K562 (cell line): ENCODE data around the gene ANAPC10. TPM values are rescaled to one million over a fixed set of nuclear protein-coding genes. Genes with fewer than 3 reads are reported as not detected.

Experiments used
- ATAC-seq: fragments of 200-7000 bp; cut with Tn5 transposase; 3 replicates; pipeline ENCODE4 v1.9.1; 2020; ENCODE audit warnings: moderate library complexity
- BruUV-seq: library from RNA; stranded (reverse); fragments of 400-500 nt; replicated peaks from 2 replicates; lab custom pipeline; 2021; lab: Mats Ljungman, UMichigan
- CTCF ChIA-PET: fragments of 300-600 bp; formaldehyde crosslinking; extraction: SDS; loops from one replicate; lab custom pipeline; 2021; ENCODE audit warnings: low intra/inter-chr PET ratio; lab: Yijun Ruan, JAX
- POLR2A ChIA-PET: fragments of 300-600, 350-650 bp; sonication (Branson Sonifier 250); formaldehyde crosslinking; extraction: SDS; loops from one replicate; lab custom pipeline; 2021; ENCODE audit warnings: antibody characterized with exemption, inconsistent platforms; lab: Yijun Ruan, JAX
- DNase-seq, 4 experiments: peaks; one replicate each; pipeline versions ENCODE4 v3.0.0 to v3.0.0-alpha.2; 2011 to 2018; ENCODE audit warnings: low spot score in 3 of 4, mixed read lengths in 3 of 4; ENCODE audit errors: extremely low read depth in 1 of 4
- FAIRE-seq: peaks from 2 replicates; lab custom pipeline; 2011; peaks lifted over from hg19 to GRCh38; lab: Jason Lieb, UNC
- H2AFZ ChIP-seq: 2 replicates; pipeline ENCODE4 v1.6.0; 2011; ENCODE audit warnings: low read depth, low read length, control low read depth, inconsistent platforms
- H3K27ac ChIP-seq: fragments of 200-600 bp; 3 replicates; pipeline ENCODE4 v1.8.0; 2011; ENCODE audit warnings: low read depth, mild to moderate bottlenecking, control low read depth, inconsistent platforms, low read length, moderate library complexity, mixed read lengths; ENCODE audit errors: extremely low read depth
- H3K27me3 ChIP-seq, 2 experiments: fragments of 300-600 bp in 1 of 2; 2 replicates in 1 of 2; 3 replicates in 1 of 2; pipeline versions ENCODE4 v1.6.0 to v1.8.0; 2011; ENCODE audit warnings: inconsistent platforms in 2 of 2, low read length in 2 of 2, mild to moderate bottlenecking in 1 of 2, mixed read lengths in 1 of 2, moderate library complexity in 1 of 2; ENCODE audit not compliant: control insufficient read depth in 2 of 2, insufficient read depth in 2 of 2
- H3K36me3 ChIP-seq: fragments of 300-600 bp; 3 replicates; pipeline ENCODE4 v1.8.0; 2011; ENCODE audit warnings: mild to moderate bottlenecking, low read length, inconsistent platforms; ENCODE audit not compliant: control insufficient read depth, insufficient read depth
- H3K4me1 ChIP-seq, 2 experiments: fragments of 200-600 bp in 1 of 2; replicated peaks in 1 of 2; 2 replicates in 1 of 2; 3 replicates in 1 of 2; pipeline versions ENCODE4 v1.5.1 to v1.8.0; 2011; ENCODE audit warnings: inconsistent platforms in 2 of 2, low read length in 2 of 2, mild to moderate bottlenecking in 1 of 2, mixed read lengths in 1 of 2, moderate library complexity in 1 of 2; ENCODE audit not compliant: control insufficient read depth in 2 of 2, insufficient read depth in 2 of 2
- H3K4me2 ChIP-seq: 2 replicates; pipeline ENCODE4 v1.6.1; 2011; ENCODE audit warnings: low read length, control low read depth, inconsistent platforms, mixed read lengths; ENCODE audit not compliant: insufficient read depth
- H3K4me3 ChIP-seq: fragments of 200-600 bp; sonication (generic), shearing (Covaris generic); 2 replicates; pipeline ENCODE4 v1.5.1; 2016; ENCODE audit warnings: control low read depth, inconsistent platforms
- H3K79me2 ChIP-seq: fragments of 200-600 bp; 3 replicates; pipeline ENCODE4 v1.8.0; 2011; ENCODE audit warnings: low read length, inconsistent platforms; ENCODE audit not compliant: control insufficient read depth, insufficient read depth
- H3K9ac ChIP-seq, 2 experiments: 2 replicates each; pipeline versions ENCODE4 v1.6.0 to v1.6.1; 2011; ENCODE audit warnings: low read depth in 2 of 2, low read length in 2 of 2, control low read depth in 1 of 2, inconsistent platforms in 1 of 2, mild to moderate bottlenecking in 1 of 2, mixed read lengths in 1 of 2; ENCODE audit not compliant: insufficient read depth in 1 of 2
- H3K9me1 ChIP-seq: one replicate; pipeline ENCODE4 v1.6.0; 2011; ENCODE audit warnings: inconsistent platforms, mild to moderate bottlenecking, low read length, moderate library complexity; ENCODE audit not compliant: control insufficient read depth, insufficient read depth
- H3K9me3 ChIP-seq: replicated peaks from 2 replicates; pipeline ENCODE4 v1.5.1; 2011; ENCODE audit warnings: low read depth, low read length, inconsistent platforms; ENCODE audit not compliant: control insufficient read depth, insufficient read depth
- H4K20me1 ChIP-seq: replicated peaks from 2 replicates; pipeline ENCODE4 v1.6.1; 2011; ENCODE audit warnings: low read length, inconsistent platforms, mixed read lengths; ENCODE audit not compliant: control insufficient read depth, insufficient read depth
- CREB3L1 ChIP-seq: fragments of 450-650 bp; IDR thresholded peaks from 2 replicates; pipeline ENCODE4 v1.6.1; 2014; ENCODE audit warnings: low read depth, mild to moderate bottlenecking, moderate library complexity, borderline replicate concordance
- DPF2 ChIP-seq: fragments of 450-650 bp; IDR thresholded peaks from 2 replicates; pipeline ENCODE4 v1.6.1; 2016
- EWSR1 ChIP-seq: fragments of 450-650 bp; IDR thresholded peaks from 2 replicates; pipeline ENCODE4 v1.6.1; 2018; ENCODE audit warnings: borderline replicate concordance, mild to moderate bottlenecking, low read depth, moderate library complexity; ENCODE audit not compliant: partially characterized antibody
- HDAC1 ChIP-seq, 2 experiments: fragments of 450-650 bp; IDR thresholded peaks; 2 replicates each; pipeline ENCODE4 v1.6.1; 2016 to 2017; ENCODE audit warnings: inconsistent platforms in 1 of 2, mild to moderate bottlenecking in 1 of 2, moderate library complexity in 1 of 2
- IRF1 ChIP-seq: sonication (generic); formaldehyde crosslinking; IDR thresholded peaks from 2 replicates; pipeline ENCODE4 v1.8.0; 2022; ENCODE audit warnings: missing genetic modification reagents, mild to moderate bottlenecking, borderline replicate concordance
- KDM1A ChIP-seq, 2 experiments: fragments of 450-650 bp; IDR thresholded peaks; 2 replicates each; pipeline ENCODE4 v1.6.1; 2016; ENCODE audit warnings: mild to moderate bottlenecking in 2 of 2
- MLLT1 ChIP-seq, 2 experiments: fragments of 450-650 bp; IDR thresholded peaks; 2 replicates each; pipeline ENCODE4 v1.6.1; 2016
- POLR2A ChIP-seq: fragments of 450-650 bp; conservative IDR thresholded peaks from 2 replicates; pipeline ENCODE4 v1.6.1; 2016
- SMARCE1 ChIP-seq: fragments of 450-650 bp; IDR thresholded peaks from 2 replicates; pipeline ENCODE4 v1.7.1; 2016; ENCODE audit warnings: mild to moderate bottlenecking
- ZNF134 ChIP-seq: fragments of 250-450 bp; sonication (Bioruptor Pico); conservative IDR thresholded peaks from 2 replicates; pipeline ENCODE4 v1.4.0; 2020
- WGBS: fragments of 100-300 bp; shearing (Covaris generic); methylation state at CpG from one replicate; pipeline ENCODE4 v1.1.6; 2016; ENCODE audit warnings: low coverage, mixed read lengths; ENCODE audit not compliant: insufficient coverage; ENCODE audit errors: missing lambda C conversion rate; 5-methylcytosine and 5-hydroxymethylcytosine counted together
- in situ Hi-C: fragments of 300-500 bp; cut with MboI; formaldehyde crosslinking; loops from 4 replicates; pipeline ENCODE4 v1.15.0; 2018; ENCODE audit warnings: inconsistent platforms, mixed read lengths
- intact Hi-C: fragments of 100-400 bp; cut with micrococcal nuclease; formaldehyde crosslinking; loops from 2 replicates; pipeline ENCODE4 v1.14.2; 2022
- polyA plus RNA-seq, 8 experiments: library from polyadenylated mRNA; depleted of rRNA in 4 of 8; stranded (reverse) in 5 of 8; unstranded in 3 of 8; fragments of >200 nt; fragmentation: Nextera tagmentation in 2 of 8; fragmentation: Illumina TruSeq in 1 of 8; extraction: Ambion mirVana in 2 of 8; extraction: Trizol in 1 of 8; gene quantifications; 2 replicates each; pipeline versions ENCODE4 v1.2.1 to v1.2.3, GENCODE V29; 2011 to 2014; ENCODE audit warnings: inconsistent platforms in 1 of 8, missing spikeins in 1 of 8
- total RNA-seq, 7 experiments: library from RNA; depleted of rRNA in 6 of 7; stranded (reverse); fragments of >200 nt in 6 of 7; fragmentation: Illumina TruSeq in 2 of 7; extraction: Trizol in 2 of 7; gene quantifications; 2 replicates each; pipeline versions ENCODE4 v1.2.1 to v1.2.3, GENCODE V29; 2011 to 2021; ENCODE audit warnings: low replicate concordance in 1 of 7
- TF ChIP-seq, protein P1 (sequence below): fragments of 250-450 bp; sonication (Bioruptor Pico); IDR thresholded peaks from 2 replicates; pipeline ENCODE4 v1.4.0; 2020
- TF ChIP-seq, protein P2 (sequence below): sonication (generic); IDR thresholded peaks from 2 replicates; pipeline ENCODE4 v1.6.1; 2016

The ANAPC10 gene
- total and polyA plus RNA-seq, 9 of the 15 experiments (the other 6 are each of a cell fraction or from before 2014, with no cell fraction given): 31.0 to 96.2 (median 60.3) TPM

DNA sequence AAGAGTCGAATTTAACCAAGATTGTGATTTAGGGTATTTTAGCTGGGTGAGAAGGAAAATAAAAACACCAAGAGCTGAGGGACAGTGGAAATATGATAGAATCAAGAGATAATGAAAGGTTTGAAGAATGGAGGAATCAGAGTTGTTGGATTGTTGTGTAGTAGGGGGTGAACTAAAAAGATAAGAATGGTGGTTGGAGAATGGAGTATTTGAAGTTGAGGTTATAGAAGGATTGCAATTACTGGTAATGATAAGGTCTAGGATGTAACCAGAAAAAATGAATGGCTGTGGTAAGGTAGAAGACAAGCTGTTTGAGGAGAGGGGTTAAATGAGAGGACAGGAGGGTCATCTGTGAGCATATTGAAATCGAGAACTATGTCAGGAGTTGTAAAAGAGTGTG lies 4.6 kb upstream of the ANAPC10 start:
- H3K4me2 ChIP-seq: peak overlapping the region; percentile 6; the same call in 1 of the 2 replicates
- ATAC-seq (no peak), DNase-seq (no peak), FAIRE-seq (no peak)
- H3K9me1 ChIP-seq: no peaks in the 10 kb centered on the region
- peaks cover 9 to 19% of the 10 kb centered on the region in 2 experiments; a peak in 3 of 5 replicates for H3K4me1 ChIP-seq
- no TSS peak for BruUV-seq
- in situ Hi-C loops: no loop called here
- no peak overlapping the region for H3K27ac ChIP-seq
- intact Hi-C loops: no loop called here
- CTCF ChIA-PET: no interaction called here
- peaks cover 84% of the 10 kb centered on the region for H3K79me2 ChIP-seq
- H3K36me3 ChIP-seq: peaks cover 79% of the 10 kb centered on the region
- H3K9ac ChIP-seq: no peak overlapping the region
- no peaks in the 10 kb centered on the region for H3K27me3 ChIP-seq
- no peak overlapping the region for H2AFZ ChIP-seq
- WGBS: 39% methylated on average over 2 of the region's 2 CpGs
- no peak overlapping the region for H3K4me3 ChIP-seq
- H4K20me1 ChIP-seq: peaks cover 14% of the 10 kb centered on the region; the same call in 1 of the 2 replicates
- POLR2A ChIA-PET: interaction anchor here (1.3 kb wide), 1 partner anchor 72 kb away, joined by 4 read pairs; no protein-coding TSS in a partner anchor
- H3K9me3 ChIP-seq: no peaks in the 10 kb centered on the region
- TF ChIP-seq KDM1A (IDR thresholded peaks at IDR 0.05) (peak; percentile 79 to 82), POLR2A (peak; percentile 49; the same call in 1 of the 2 replicates), MLLT1 (IDR thresholded peaks at IDR 0.05) (0 out of 4 replicates have a peak, but pooled peaks of 1 of the 2 experiments have one; percentile 23), ZNF134 (CRISPR knock-in tag) (no peak), IRF1 (no peak), CREB3L1 (no peak), SMARCE1 (no peak), DPF2 (peak; percentile 48; the same call in 1 of the 2 replicates), HDAC1 (IDR thresholded peaks at IDR 0.05) (0 out of 4 replicates have a peak, but pooled peaks of 1 of the 2 experiments have one; percentile 60), EWSR1 (no peak)
- TF ChIP-seq, protein P1, sequence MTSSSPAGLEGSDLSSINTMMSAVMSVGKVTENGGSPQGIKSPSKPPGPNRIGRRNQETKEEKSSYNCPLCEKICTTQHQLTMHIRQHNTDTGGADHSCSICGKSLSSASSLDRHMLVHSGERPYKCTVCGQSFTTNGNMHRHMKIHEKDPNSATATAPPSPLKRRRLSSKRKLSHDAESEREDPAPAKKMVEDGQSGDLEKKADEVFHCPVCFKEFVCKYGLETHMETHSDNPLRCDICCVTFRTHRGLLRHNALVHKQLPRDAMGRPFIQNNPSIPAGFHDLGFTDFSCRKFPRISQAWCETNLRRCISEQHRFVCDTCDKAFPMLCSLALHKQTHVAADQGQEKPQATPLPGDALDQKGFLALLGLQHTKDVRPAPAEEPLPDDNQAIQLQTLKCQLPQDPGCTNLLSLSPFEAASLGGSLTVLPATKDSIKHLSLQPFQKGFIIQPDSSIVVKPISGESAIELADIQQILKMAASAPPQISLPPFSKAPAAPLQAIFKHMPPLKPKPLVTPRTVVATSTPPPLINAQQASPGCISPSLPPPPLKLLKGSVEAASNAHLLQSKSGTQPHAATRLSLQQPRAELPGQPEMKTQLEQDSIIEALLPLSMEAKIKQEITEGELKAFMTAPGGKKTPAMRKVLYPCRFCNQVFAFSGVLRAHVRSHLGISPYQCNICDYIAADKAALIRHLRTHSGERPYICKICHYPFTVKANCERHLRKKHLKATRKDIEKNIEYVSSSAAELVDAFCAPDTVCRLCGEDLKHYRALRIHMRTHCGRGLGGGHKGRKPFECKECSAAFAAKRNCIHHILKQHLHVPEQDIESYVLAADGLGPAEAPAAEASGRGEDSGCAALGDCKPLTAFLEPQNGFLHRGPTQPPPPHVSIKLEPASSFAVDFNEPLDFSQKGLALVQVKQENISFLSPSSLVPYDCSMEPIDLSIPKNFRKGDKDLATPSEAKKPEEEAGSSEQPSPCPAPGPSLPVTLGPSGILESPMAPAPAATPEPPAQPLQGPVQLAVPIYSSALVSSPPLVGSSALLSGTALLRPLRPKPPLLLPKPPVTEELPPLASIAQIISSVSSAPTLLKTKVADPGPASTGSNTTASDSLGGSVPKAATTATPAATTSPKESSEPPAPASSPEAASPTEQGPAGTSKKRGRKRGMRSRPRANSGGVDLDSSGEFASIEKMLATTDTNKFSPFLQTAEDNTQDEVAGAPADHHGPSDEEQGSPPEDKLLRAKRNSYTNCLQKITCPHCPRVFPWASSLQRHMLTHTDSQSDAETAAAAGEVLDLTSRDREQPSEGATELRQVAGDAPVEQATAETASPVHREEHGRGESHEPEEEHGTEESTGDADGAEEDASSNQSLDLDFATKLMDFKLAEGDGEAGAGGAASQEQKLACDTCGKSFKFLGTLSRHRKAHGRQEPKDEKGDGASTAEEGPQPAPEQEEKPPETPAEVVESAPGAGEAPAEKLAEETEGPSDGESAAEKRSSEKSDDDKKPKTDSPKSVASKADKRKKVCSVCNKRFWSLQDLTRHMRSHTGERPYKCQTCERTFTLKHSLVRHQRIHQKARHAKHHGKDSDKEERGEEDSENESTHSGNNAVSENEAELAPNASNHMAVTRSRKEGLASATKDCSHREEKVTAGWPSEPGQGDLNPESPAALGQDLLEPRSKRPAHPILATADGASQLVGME: no peak
- TF ChIP-seq, protein P2, sequence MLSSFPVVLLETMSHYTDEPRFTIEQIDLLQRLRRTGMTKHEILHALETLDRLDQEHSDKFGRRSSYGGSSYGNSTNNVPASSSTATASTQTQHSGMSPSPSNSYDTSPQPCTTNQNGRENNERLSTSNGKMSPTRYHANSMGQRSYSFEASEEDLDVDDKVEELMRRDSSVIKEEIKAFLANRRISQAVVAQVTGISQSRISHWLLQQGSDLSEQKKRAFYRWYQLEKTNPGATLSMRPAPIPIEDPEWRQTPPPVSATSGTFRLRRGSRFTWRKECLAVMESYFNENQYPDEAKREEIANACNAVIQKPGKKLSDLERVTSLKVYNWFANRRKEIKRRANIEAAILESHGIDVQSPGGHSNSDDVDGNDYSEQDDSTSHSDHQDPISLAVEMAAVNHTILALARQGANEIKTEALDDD: peak; percentile 82
